PFSK-1 (cell line): ENCODE measurements around the gene GRK5.

Source experiments
- TAF1 ChIP-seq: IDR thresholded peaks from 2 replicates; pipeline ENCODE4 v1.6.1; 2012; ENCODE audit warnings: low read length, control low read depth, borderline replicate concordance; ENCODE audit not compliant: insufficient read depth
- TF ChIP-seq, protein P1 (sequence below), 2 experiments: IDR thresholded peaks; 2 replicates each; pipeline versions ENCODE4 v1.6.1 to v1.8.0; 2011 to 2012; ENCODE audit warnings: low read depth in 2 of 2, low read length in 2 of 2, control low read depth in 1 of 2, inconsistent platforms in 1 of 2, mild to moderate bottlenecking in 1 of 2, moderate library complexity in 1 of 2; ENCODE audit not compliant: insufficient read depth in 1 of 2

DNA sequence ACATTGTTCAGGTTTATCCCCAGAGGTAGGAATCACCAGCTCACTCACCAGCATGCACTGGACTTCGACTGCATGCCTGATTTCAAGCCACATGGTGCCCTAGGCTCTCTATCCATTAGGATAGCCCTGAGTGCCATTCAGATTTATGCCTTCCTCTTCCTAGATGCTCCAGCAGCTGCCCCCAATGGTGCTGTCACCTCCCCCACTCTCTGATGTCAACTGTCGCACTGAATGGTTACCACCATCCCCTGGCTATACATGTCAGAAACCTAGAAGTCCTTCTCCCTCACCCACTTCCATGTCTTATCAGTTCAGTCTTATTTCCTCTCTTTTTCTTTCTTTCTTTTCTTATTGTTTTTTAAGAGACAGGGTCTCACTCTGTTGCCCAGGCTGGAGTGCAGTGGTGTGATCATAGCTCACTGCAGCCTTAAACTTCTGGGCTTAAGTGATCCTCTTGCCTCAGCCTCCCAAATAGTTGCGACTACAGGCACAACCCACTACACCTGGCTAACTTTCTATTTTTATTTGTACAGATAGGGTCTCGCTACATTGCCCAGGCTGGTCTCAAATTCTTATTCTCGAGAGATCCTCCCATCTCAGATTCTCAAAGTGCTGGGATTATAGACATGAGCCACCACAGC lies 44.8 kb upstream of the GRK5 start:
- no peak for TF ChIP-seq TAF1
- TF ChIP-seq, protein P1, sequence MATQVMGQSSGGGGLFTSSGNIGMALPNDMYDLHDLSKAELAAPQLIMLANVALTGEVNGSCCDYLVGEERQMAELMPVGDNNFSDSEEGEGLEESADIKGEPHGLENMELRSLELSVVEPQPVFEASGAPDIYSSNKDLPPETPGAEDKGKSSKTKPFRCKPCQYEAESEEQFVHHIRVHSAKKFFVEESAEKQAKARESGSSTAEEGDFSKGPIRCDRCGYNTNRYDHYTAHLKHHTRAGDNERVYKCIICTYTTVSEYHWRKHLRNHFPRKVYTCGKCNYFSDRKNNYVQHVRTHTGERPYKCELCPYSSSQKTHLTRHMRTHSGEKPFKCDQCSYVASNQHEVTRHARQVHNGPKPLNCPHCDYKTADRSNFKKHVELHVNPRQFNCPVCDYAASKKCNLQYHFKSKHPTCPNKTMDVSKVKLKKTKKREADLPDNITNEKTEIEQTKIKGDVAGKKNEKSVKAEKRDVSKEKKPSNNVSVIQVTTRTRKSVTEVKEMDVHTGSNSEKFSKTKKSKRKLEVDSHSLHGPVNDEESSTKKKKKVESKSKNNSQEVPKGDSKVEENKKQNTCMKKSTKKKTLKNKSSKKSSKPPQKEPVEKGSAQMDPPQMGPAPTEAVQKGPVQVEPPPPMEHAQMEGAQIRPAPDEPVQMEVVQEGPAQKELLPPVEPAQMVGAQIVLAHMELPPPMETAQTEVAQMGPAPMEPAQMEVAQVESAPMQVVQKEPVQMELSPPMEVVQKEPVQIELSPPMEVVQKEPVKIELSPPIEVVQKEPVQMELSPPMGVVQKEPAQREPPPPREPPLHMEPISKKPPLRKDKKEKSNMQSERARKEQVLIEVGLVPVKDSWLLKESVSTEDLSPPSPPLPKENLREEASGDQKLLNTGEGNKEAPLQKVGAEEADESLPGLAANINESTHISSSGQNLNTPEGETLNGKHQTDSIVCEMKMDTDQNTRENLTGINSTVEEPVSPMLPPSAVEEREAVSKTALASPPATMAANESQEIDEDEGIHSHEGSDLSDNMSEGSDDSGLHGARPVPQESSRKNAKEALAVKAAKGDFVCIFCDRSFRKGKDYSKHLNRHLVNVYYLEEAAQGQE (IDR thresholded peaks at IDR 0.05; ENCODE audit: insufficient read depth in 1 of 2, low read depth in 2 of 2, low read length in 2 of 2): no peak
